WTC11 (cell line): ENCODE data around the gene ZDBF2. TPM values are rescaled to one million over a fixed set of nuclear protein-coding genes. Genes with fewer than 3 reads are reported as not detected.

Source experiments
- ATAC-seq: fragments of 200-7000 bp; cut with Tn5 transposase; 2 replicates; pipeline ENCODE4 v1.10.0; 2021; ENCODE audit warnings: mild to moderate bottlenecking, moderate library complexity
- CTCF ChIA-PET: fragments of 300-600 bp; sonication (Branson Sonifier 250); formaldehyde crosslinking; loops from one replicate; lab custom pipeline; 2021; ENCODE audit warnings: antibody characterized with exemption; lab: Charles Lee
- POLR2A ChIA-PET: fragments of 350-600 bp; sonication (Branson Sonifier 250); formaldehyde crosslinking; loops from one replicate; lab custom pipeline; 2021; ENCODE audit warnings: antibody characterized with exemption; lab: Charles Lee
- DNase-seq: peaks from one replicate; pipeline ENCODE4 v3.0.0; 2021; ENCODE audit warnings: low spot score
- H3K27ac Mint-ChIP-seq: 2 replicates; pipeline ENCODE4 v1.8.0; 2021; ENCODE audit warnings: mixed read lengths
- H3K27me3 Mint-ChIP-seq: 2 replicates; pipeline ENCODE4 v1.8.0; 2021; ENCODE audit warnings: low read depth, mild to moderate bottlenecking, moderate library complexity, mixed read lengths
- H3K36me3 Mint-ChIP-seq: 2 replicates; pipeline ENCODE4 v1.8.0; 2021; ENCODE audit warnings: mixed read lengths
- H3K4me1 Mint-ChIP-seq: 2 replicates; pipeline ENCODE4 v1.8.0; 2022; ENCODE audit warnings: mixed read lengths
- H3K4me3 Mint-ChIP-seq: 2 replicates; pipeline ENCODE4 v1.8.0; 2021; ENCODE audit warnings: mild to moderate bottlenecking, moderate library complexity, mixed read lengths
- H3K9me3 Mint-ChIP-seq: 2 replicates; pipeline ENCODE4 v1.8.0; 2021; ENCODE audit warnings: mixed read lengths
- CBFB ChIP-seq: sonication (generic); formaldehyde crosslinking; IDR thresholded peaks from 2 replicates; pipeline ENCODE4 v1.8.1; 2022; ENCODE audit warnings: mild to moderate bottlenecking, low read depth, missing genetic modification reagents
- CREM ChIP-seq: sonication (generic); formaldehyde crosslinking; IDR thresholded peaks from 2 replicates; pipeline ENCODE4 v1.8.1; 2022; ENCODE audit warnings: mild to moderate bottlenecking, missing genetic modification reagents, moderate library complexity
- IRF2 ChIP-seq: sonication (generic); formaldehyde crosslinking; IDR thresholded peaks from 2 replicates; pipeline ENCODE4 v1.8.0; 2022; ENCODE audit warnings: low read depth, missing genetic modification reagents, borderline replicate concordance
- NFE2L1 ChIP-seq: sonication (generic); formaldehyde crosslinking; IDR thresholded peaks from 2 replicates; pipeline ENCODE4 v1.8.1; 2023; ENCODE audit warnings: missing genetic modification reagents
- RELA ChIP-seq: sonication (generic); formaldehyde crosslinking; IDR thresholded peaks from 2 replicates; pipeline ENCODE4 v1.8.1; 2022; ENCODE audit warnings: missing genetic modification reagents, mild to moderate bottlenecking, borderline replicate concordance
- RORB ChIP-seq: fragments of 250-450 bp; sonication (Bioruptor Pico); IDR thresholded peaks from 2 replicates; pipeline ENCODE4 v1.9.0; 2021; ENCODE audit warnings: mild to moderate bottlenecking
- SP1 ChIP-seq: sonication (generic); formaldehyde crosslinking; conservative IDR thresholded peaks from 2 replicates; pipeline ENCODE4 v1.8.1; 2022; ENCODE audit warnings: missing genetic modification reagents
- ZNF121 ChIP-seq: sonication (generic); formaldehyde crosslinking; IDR thresholded peaks from 2 replicates; pipeline ENCODE4 v1.8.0; 2023; ENCODE audit warnings: missing genetic modification reagents
- ZNF138 ChIP-seq: sonication (generic); formaldehyde crosslinking; conservative IDR thresholded peaks from 2 replicates; pipeline ENCODE4 v1.8.1; 2022; ENCODE audit warnings: mild to moderate bottlenecking, moderate library complexity, missing genetic modification reagents
- ZNF263 ChIP-seq: sonication (generic); formaldehyde crosslinking; IDR thresholded peaks from 2 replicates; pipeline ENCODE4 v1.8.1; 2022; ENCODE audit warnings: low read depth, mild to moderate bottlenecking, moderate library complexity, missing genetic modification reagents
- total RNA-seq: library from RNA; stranded (reverse); gene quantifications from 3 replicates; pipeline ENCODE4 v1.2.3, GENCODE V29; 2021
- TF ChIP-seq, protein P1 (sequence below): sonication (generic); formaldehyde crosslinking; IDR thresholded peaks from 2 replicates; pipeline ENCODE4 v1.8.0; 2022; ENCODE audit warnings: mild to moderate bottlenecking, missing genetic modification reagents
- TF ChIP-seq, protein P2 (sequence below): fragments of 250-450 bp; sonication (Bioruptor Pico); IDR thresholded peaks from 2 replicates; pipeline ENCODE4 v1.9.0; 2021; ENCODE audit warnings: mild to moderate bottlenecking, borderline replicate concordance
- TF ChIP-seq, protein P3 (sequence below): sonication (generic); formaldehyde crosslinking; IDR thresholded peaks from 2 replicates; pipeline ENCODE4 v1.8.1; 2023; ENCODE audit warnings: mild to moderate bottlenecking, missing genetic modification reagents, moderate library complexity
- TF ChIP-seq, protein P4 (sequence below): fragments of 200-600 bp; IDR thresholded peaks from 2 replicates; pipeline ENCODE4 v1.8.0; 2022; ENCODE audit warnings: antibody characterized with exemption
- TF ChIP-seq, protein P5 (sequence below): sonication (generic); formaldehyde crosslinking; conservative IDR thresholded peaks from 2 replicates; pipeline ENCODE4 v1.8.1; 2023; ENCODE audit warnings: mild to moderate bottlenecking, low read depth, missing genetic modification reagents, moderate library complexity
- TF ChIP-seq, protein P6 (sequence below): sonication (generic); formaldehyde crosslinking; IDR thresholded peaks from 2 replicates; pipeline ENCODE4 v1.8.0; 2023; ENCODE audit warnings: mild to moderate bottlenecking, missing genetic modification reagents

The ZDBF2 gene
- total RNA-seq, 1 experiment from 2014 or later = 16.0 TPM

DNA sequence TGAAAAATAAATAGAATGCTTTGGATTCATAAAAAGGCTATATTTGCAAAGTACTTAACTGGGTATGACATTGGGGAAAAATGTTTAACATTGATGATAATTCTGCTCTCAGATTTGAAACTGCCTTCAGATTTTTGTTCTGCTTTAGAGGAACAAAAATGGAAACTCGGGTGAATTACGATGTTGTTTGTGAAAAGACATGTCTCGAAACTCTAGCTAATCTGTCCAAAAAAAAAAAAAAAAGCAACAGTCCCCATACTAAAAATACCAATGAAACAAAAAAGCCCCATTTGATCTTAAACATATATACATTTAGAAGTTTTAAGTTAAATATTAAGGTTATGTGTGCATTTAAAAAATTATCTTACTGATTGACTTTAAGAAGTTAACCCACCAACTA lies 3.0 kb downstream of the ZDBF2 start (continued):
- TF ChIP-seq, protein P1, sequence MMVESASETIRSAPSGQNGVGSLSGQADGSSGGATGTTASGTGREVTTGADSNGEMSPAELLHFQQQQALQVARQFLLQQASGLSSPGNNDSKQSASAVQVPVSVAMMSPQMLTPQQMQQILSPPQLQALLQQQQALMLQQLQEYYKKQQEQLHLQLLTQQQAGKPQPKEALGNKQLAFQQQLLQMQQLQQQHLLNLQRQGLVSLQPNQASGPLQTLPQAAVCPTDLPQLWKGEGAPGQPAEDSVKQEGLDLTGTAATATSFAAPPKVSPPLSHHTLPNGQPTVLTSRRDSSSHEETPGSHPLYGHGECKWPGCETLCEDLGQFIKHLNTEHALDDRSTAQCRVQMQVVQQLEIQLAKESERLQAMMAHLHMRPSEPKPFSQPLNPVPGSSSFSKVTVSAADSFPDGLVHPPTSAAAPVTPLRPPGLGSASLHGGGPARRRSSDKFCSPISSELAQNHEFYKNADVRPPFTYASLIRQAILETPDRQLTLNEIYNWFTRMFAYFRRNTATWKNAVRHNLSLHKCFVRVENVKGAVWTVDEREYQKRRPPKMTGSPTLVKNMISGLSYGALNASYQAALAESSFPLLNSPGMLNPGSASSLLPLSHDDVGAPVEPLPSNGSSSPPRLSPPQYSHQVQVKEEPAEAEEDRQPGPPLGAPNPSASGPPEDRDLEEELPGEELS (CRISPR knock-in tag) = no peak
- TF ChIP-seq ZNF121 (CRISPR knock-in tag) (no peak), CREM (CRISPR knock-in tag) (no peak), SP1 (CRISPR knock-in tag) (no peak), ZNF263 (CRISPR knock-in tag) (no peak), IRF2 (CRISPR knock-in tag) (no peak), ZNF138 (CRISPR knock-in tag) (no peak), RORB (CRISPR knock-in tag) (no peak)
- TF ChIP-seq, protein P2, sequence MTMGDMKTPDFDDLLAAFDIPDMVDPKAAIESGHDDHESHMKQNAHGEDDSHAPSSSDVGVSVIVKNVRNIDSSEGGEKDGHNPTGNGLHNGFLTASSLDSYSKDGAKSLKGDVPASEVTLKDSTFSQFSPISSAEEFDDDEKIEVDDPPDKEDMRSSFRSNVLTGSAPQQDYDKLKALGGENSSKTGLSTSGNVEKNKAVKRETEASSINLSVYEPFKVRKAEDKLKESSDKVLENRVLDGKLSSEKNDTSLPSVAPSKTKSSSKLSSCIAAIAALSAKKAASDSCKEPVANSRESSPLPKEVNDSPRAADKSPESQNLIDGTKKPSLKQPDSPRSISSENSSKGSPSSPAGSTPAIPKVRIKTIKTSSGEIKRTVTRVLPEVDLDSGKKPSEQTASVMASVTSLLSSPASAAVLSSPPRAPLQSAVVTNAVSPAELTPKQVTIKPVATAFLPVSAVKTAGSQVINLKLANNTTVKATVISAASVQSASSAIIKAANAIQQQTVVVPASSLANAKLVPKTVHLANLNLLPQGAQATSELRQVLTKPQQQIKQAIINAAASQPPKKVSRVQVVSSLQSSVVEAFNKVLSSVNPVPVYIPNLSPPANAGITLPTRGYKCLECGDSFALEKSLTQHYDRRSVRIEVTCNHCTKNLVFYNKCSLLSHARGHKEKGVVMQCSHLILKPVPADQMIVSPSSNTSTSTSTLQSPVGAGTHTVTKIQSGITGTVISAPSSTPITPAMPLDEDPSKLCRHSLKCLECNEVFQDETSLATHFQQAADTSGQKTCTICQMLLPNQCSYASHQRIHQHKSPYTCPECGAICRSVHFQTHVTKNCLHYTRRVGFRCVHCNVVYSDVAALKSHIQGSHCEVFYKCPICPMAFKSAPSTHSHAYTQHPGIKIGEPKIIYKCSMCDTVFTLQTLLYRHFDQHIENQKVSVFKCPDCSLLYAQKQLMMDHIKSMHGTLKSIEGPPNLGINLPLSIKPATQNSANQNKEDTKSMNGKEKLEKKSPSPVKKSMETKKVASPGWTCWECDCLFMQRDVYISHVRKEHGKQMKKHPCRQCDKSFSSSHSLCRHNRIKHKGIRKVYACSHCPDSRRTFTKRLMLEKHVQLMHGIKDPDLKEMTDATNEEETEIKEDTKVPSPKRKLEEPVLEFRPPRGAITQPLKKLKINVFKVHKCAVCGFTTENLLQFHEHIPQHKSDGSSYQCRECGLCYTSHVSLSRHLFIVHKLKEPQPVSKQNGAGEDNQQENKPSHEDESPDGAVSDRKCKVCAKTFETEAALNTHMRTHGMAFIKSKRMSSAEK (CRISPR knock-in tag) = no peak

DNA sequence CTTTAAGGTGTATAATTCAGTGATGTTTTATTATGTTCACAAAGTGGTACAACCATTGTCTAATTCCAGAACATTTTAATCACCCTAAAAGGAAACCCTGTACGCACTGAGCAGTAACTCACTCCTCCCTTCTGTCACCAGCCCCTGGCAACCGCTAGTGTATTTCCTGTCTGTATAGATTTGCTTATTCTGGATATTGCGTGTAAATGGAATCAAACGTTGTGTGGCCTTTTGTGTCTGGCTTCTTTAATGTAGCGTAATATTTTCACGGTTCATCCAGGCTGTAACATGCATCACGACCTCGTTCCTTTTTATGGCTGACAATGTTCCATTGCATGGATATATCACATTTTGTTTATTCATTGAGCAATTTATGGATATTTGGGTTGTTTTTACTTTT lies 8.3 kb downstream of the ZDBF2 start:
- H3K4me1 Mint-ChIP-seq = peaks cover 15% of the 10 kb centered on the region
- H3K9me3 Mint-ChIP-seq = peaks cover 22% of the 10 kb centered on the region
- no peak for DNase-seq
- TF ChIP-seq, protein P3, sequence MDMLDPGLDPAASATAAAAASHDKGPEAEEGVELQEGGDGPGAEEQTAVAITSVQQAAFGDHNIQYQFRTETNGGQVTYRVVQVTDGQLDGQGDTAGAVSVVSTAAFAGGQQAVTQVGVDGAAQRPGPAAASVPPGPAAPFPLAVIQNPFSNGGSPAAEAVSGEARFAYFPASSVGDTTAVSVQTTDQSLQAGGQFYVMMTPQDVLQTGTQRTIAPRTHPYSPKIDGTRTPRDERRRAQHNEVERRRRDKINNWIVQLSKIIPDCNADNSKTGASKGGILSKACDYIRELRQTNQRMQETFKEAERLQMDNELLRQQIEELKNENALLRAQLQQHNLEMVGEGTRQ (CRISPR knock-in tag) = no peak
- TF ChIP-seq RELA (CRISPR knock-in tag) = no peak
- TF ChIP-seq, protein P4, sequence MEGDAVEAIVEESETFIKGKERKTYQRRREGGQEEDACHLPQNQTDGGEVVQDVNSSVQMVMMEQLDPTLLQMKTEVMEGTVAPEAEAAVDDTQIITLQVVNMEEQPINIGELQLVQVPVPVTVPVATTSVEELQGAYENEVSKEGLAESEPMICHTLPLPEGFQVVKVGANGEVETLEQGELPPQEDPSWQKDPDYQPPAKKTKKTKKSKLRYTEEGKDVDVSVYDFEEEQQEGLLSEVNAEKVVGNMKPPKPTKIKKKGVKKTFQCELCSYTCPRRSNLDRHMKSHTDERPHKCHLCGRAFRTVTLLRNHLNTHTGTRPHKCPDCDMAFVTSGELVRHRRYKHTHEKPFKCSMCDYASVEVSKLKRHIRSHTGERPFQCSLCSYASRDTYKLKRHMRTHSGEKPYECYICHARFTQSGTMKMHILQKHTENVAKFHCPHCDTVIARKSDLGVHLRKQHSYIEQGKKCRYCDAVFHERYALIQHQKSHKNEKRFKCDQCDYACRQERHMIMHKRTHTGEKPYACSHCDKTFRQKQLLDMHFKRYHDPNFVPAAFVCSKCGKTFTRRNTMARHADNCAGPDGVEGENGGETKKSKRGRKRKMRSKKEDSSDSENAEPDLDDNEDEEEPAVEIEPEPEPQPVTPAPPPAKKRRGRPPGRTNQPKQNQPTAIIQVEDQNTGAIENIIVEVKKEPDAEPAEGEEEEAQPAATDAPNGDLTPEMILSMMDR = no peak
- ChIA-PET POLR2A (no interaction called here), CTCF (no interaction called here)
- H3K36me3 Mint-ChIP-seq = peaks cover 35% of the 10 kb centered on the region
- no peak for ATAC-seq
- no peaks in the 10 kb centered on the region for H3K27me3 Mint-ChIP-seq
- H3K27ac Mint-ChIP-seq = no peak overlapping the region
- H3K4me3 Mint-ChIP-seq = no peak overlapping the region

DNA sequence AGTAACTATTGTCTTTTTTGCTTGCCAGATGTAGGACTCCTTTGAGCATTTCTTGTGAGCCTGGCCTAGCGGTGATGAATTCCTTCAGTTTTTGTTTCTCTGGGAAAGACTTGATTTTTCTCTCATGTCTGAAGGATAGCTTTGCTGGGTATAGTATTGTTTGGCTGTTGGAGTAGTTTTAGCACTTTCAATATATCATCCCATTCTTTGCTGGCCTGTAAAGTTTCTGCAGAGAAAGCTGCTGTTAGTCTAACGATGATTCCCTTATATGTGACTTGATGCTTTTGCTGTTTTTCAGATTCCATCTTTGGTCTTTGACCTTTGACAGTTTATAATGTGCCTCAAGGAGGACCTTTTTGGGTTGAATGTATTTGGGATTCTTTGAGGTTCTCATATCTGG lies 12.7 kb downstream of the ZDBF2 start:
- Mint-ChIP-seq H3K27ac (no peak overlapping the region), H3K4me1 (peaks cover 5% of the 10 kb centered on the region; the same call in 1 of the 2 replicates), H3K27me3 (no peaks in the 10 kb centered on the region; the same call in 1 of the 2 replicates), H3K36me3 (peaks cover 75% of the 10 kb centered on the region), H3K4me3 (no peak overlapping the region), H3K9me3 (peaks cover 60% of the 10 kb centered on the region)
- ChIA-PET POLR2A (no interaction called here), CTCF (no interaction called here)
- ATAC-seq (no peak), DNase-seq (no peak)
- TF ChIP-seq NFE2L1 (CRISPR knock-in tag) = no peak
- TF ChIP-seq, protein P5, sequence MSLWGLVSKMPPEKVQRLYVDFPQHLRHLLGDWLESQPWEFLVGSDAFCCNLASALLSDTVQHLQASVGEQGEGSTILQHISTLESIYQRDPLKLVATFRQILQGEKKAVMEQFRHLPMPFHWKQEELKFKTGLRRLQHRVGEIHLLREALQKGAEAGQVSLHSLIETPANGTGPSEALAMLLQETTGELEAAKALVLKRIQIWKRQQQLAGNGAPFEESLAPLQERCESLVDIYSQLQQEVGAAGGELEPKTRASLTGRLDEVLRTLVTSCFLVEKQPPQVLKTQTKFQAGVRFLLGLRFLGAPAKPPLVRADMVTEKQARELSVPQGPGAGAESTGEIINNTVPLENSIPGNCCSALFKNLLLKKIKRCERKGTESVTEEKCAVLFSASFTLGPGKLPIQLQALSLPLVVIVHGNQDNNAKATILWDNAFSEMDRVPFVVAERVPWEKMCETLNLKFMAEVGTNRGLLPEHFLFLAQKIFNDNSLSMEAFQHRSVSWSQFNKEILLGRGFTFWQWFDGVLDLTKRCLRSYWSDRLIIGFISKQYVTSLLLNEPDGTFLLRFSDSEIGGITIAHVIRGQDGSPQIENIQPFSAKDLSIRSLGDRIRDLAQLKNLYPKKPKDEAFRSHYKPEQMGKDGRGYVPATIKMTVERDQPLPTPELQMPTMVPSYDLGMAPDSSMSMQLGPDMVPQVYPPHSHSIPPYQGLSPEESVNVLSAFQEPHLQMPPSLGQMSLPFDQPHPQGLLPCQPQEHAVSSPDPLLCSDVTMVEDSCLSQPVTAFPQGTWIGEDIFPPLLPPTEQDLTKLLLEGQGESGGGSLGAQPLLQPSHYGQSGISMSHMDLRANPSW (CRISPR knock-in tag) = no peak
- no peak for TF ChIP-seq CBFB (CRISPR knock-in tag)
- TF ChIP-seq, protein P6, sequence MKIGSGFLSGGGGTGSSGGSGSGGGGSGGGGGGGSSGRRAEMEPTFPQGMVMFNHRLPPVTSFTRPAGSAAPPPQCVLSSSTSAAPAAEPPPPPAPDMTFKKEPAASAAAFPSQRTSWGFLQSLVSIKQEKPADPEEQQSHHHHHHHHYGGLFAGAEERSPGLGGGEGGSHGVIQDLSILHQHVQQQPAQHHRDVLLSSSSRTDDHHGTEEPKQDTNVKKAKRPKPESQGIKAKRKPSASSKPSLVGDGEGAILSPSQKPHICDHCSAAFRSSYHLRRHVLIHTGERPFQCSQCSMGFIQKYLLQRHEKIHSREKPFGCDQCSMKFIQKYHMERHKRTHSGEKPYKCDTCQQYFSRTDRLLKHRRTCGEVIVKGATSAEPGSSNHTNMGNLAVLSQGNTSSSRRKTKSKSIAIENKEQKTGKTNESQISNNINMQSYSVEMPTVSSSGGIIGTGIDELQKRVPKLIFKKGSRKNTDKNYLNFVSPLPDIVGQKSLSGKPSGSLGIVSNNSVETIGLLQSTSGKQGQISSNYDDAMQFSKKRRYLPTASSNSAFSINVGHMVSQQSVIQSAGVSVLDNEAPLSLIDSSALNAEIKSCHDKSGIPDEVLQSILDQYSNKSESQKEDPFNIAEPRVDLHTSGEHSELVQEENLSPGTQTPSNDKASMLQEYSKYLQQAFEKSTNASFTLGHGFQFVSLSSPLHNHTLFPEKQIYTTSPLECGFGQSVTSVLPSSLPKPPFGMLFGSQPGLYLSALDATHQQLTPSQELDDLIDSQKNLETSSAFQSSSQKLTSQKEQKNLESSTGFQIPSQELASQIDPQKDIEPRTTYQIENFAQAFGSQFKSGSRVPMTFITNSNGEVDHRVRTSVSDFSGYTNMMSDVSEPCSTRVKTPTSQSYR (CRISPR knock-in tag) = no peak
